Chondrocyte (in vitro differentiated cells): ENCODE data around the gene PTPN21. TPM values are rescaled to one million over a fixed set of nuclear protein-coding genes. Genes with fewer than 3 reads are reported as not detected.

Source experiments
- DNase-seq: peaks from one replicate; pipeline ENCODE4 v3.0.0; 2021; ENCODE audit warnings: mixed read lengths, low spot score
- H3K27ac Mint-ChIP-seq: one replicate; pipeline ENCODE4 v1.8.0; 2021; ENCODE audit warnings: mild to moderate bottlenecking, moderate library complexity, mixed read lengths; ENCODE audit not compliant: unreplicated experiment
- H3K27me3 Mint-ChIP-seq: 2 replicates; pipeline ENCODE4 v1.8.0; 2021; ENCODE audit warnings: low read depth, mixed read lengths
- H3K36me3 Mint-ChIP-seq: 2 replicates; pipeline ENCODE4 v1.8.0; 2021; ENCODE audit warnings: low read depth, mixed read lengths
- H3K4me1 Mint-ChIP-seq: 2 replicates; pipeline ENCODE4 v1.8.0; 2021; ENCODE audit warnings: low read depth, mild to moderate bottlenecking, mixed read lengths
- H3K4me3 Mint-ChIP-seq: one replicate; pipeline ENCODE4 v1.8.0; 2021; ENCODE audit warnings: mild to moderate bottlenecking, moderate library complexity, mixed read lengths; ENCODE audit not compliant: unreplicated experiment
- H3K9me3 Mint-ChIP-seq: 2 replicates; pipeline ENCODE4 v1.8.0; 2021; ENCODE audit warnings: low read depth, mixed read lengths
- CTCF ChIP-seq: fragments of 200-600 bp; sonication (generic); IDR thresholded peaks from 2 replicates; pipeline ENCODE4 v1.5.0; 2021; ENCODE audit warnings: antibody characterized with exemption, mild to moderate bottlenecking, moderate library complexity
- total RNA-seq: library from RNA; stranded (reverse); gene quantifications from 3 replicates; pipeline ENCODE4 v1.2.1, GENCODE V29; 2021

The PTPN21 gene
- total RNA-seq, 1 donor from 2014 or later = 40.0 TPM

- H3K27ac Mint-ChIP-seq = no peak overlapping the region
- peaks cover 18% of the 10 kb centered on the region for H3K9me3 Mint-ChIP-seq
- H3K36me3 Mint-ChIP-seq = peaks cover 31% of the 10 kb centered on the region
- no peaks in the 10 kb centered on the region for H3K4me1 Mint-ChIP-seq
- no peaks in the 10 kb centered on the region for H3K27me3 Mint-ChIP-seq
- no peak for DNase-seq
- H3K4me3 Mint-ChIP-seq = no peak overlapping the region
- no peak for TF ChIP-seq CTCF
These were observed 134.6 kb downstream of the PTPN21 start for GRCh38 chr14:88420187-88420586.

GRCh38 chr14:88417594-88417993 is 137.2 kb downstream of the PTPN21 start:
- TF ChIP-seq CTCF = no peak
- no peak for DNase-seq
- no peak overlapping the region for H3K27ac Mint-ChIP-seq
- peaks cover 50% of the 10 kb centered on the region for H3K36me3 Mint-ChIP-seq
- no peak overlapping the region for H3K4me3 Mint-ChIP-seq
- peaks cover 41% of the 10 kb centered on the region for H3K9me3 Mint-ChIP-seq
- H3K27me3 Mint-ChIP-seq = no peaks in the 10 kb centered on the region
- H3K4me1 Mint-ChIP-seq = no peaks in the 10 kb centered on the region

Other genes starting within 250 kb of the PTPN21 start
- gene KCNK10, start 231.7 kb downstream of the PTPN21 start, total RNA-seq = not detected in 3 replicates
- gene SPATA7, start 169.3 kb downstream of the PTPN21 start, total RNA-seq = 7.6 to 8.7 TPM (median 7.7 TPM) in 3 replicates
- gene ZC3H14, start 8.0 kb upstream of the PTPN21 start, total RNA-seq = 46.7 to 57.8 TPM (median 55.1 TPM) in 3 replicates
- gene EML5, start 237.9 kb upstream of the PTPN21 start, total RNA-seq = 0.19 TPM in 1 of 3 replicates, not detected in the others